ENCODE measurements around the gene CAMTA1. TPM values are rescaled to one million over a fixed set of nuclear protein-coding genes. Genes with fewer than 3 reads are reported as not detected.

The CAMTA1 gene
- total RNA-seq, 1 donor from 2014 or later, result 72.4 TPM

GRCh38 chr1:7630378-7630777 is 845.1 kb downstream of the CAMTA1 start:
- ATAC-seq (no peak), DNase-seq (ENCODE audit: low spot score) (no peak)
- intact Hi-C loops (cut with DNase I), result no loop called here

GRCh38 chr1:7632176-7632575 is 846.9 kb downstream of the CAMTA1 start:
- intact Hi-C loops (cut with DNase I), result no loop called here
- DNase-seq (ENCODE audit: low spot score) (no peak), ATAC-seq (no peak)

GRCh38 chr1:7632681-7633080 is 847.4 kb downstream of the CAMTA1 start:
- ATAC-seq (no peak), DNase-seq (ENCODE audit: low spot score) (no peak)
- intact Hi-C loops (cut with DNase I), result no loop called here

DNA sequence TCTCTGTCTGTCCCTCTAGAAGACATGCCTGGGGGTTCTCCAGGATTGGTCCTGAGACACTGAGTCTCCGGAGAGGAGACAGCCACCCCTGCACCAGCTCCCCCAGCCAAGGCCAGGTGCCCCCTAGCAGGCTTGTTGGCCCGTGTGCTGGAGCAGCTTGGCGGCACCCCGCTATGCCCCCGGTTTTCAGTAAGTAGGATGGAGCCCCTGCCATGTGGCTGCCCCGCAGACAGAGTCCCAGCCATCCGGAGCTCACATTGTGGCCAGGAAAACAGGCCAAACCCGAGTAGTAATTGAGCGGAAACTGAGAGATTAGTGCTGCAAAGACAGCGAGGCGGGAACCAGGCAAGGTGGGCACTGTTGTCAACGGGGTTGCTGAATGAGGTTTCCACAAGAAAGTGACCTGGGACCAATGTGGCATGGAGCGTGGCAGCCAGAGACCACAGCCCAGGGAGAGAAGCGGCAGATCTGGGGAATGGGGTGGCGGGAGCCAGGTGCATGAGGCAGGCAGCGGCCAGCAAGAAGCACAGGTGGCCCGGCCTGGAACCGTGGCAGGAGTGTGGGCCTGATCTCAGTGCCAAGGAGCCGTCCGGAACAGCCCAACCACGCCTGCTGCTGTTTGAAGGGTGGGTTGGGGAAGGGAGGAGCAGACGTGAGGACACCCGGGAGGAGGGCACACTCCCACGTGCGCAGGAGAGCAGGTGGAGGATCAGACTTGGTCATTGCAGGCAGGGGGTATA is 848.4 kb downstream of the CAMTA1 start:
- intact Hi-C loops (cut with DNase I), result no loop called here
- ATAC-seq (no peak), DNase-seq (ENCODE audit: low spot score) (no peak)

DNA sequence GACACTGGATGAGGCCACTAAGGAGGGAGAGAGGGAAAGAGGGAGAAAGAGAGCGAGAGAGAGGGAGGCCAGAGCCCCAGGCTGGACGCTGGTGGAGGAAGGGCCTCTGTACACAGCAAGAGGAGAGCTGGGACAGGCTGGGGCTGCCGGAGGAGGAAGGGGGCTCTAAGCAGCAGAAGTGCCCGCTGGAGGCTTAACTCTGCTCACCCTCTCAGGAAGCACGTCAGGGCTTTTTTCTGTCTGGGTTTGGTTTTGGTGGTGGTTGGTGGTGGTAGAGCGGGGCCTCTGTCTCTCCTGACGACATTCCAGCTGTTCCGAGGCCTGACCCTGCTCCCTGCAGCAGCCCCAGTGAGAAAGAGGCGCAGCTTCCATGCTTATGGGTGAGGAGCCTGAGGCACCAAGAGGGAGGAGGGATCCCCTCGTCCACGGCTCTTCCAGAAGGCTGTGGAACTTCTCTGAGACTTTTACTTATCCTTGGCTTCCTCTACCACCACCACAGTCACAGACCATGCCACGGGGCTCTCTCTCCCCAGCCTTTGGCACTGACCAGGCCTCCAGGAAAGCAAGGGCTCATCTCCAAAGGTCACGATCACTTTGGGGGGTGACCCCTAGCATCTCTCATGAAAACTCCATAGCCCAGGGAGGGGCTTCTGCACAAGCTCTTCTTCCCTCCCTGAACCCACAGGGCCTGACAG is 849.4 kb downstream of the CAMTA1 start:
- intact Hi-C loops (cut with DNase I), result no loop called here
- ATAC-seq (no peak), DNase-seq (ENCODE audit: low spot score) (no peak)

GRCh38 chr1:7636795-7637526 is 851.7 kb downstream of the CAMTA1 start:
- no peak for DNase-seq (ENCODE audit: low spot score)
- intact Hi-C loops (cut with DNase I), result no loop called here
- no peak for ATAC-seq

DNA sequence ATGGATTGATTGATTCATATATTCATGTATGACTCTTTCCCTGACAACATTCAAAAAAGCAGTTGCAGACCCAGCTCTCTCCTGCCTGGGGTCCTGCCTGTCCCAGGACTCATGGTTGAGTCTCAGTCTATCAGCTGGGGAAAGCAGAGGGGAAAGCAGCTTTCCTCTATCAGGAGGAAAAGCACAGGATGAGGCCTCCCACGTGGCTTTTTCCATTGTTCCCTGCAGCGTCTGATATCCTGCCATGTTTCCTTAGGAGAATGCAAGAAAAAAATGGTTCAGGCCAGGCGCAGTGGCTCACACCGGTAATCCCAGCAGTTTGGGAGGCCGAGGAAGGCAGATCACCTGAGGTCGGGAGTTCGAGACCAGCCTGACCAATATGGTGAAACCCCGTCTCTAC is 852.8 kb downstream of the CAMTA1 start:
- DNase-seq (ENCODE audit: low spot score) (no peak), ATAC-seq (no peak)
- intact Hi-C loops (cut with DNase I), result no loop called here

DNA sequence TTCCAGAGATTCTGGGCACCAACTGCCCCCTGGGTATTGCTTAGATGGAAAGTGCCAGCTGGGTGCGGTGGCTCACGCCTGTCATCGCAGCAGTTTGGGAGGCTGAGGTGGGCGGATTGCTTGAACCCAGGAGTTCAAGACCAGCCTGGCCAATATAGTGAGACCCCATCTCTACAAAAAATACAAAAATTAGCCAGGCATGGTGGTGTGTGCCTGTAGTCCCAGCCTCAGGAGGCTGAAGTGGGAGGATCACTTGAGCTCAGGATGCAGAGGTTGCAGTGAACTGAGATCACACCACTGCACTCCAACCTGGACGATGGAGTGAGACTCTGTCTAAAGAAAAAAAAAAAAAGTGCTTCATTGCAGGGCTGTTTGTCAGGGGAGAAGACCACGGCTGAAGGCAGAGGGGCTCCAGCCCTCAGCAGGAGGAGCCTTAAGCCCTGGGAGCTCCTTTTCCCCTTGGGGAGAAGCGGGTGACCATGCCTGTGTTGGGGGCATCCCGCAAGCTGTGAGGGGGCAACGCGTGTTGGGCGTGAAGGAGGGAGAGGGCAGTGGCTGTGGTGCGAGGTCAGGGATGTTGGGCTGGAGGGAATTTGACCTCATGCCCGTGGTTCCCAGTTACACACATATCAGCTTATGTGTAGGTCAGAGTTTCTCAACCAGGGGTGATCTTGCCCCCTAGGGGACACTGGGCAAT is 854.3 kb downstream of the CAMTA1 start:
- no peak for DNase-seq (ENCODE audit: low spot score)
- ATAC-seq, result no peak
- intact Hi-C loops (cut with DNase I), result loop anchor here (10.0 kb wide), 1 partner anchor 925 kb away; no protein-coding TSS in a partner anchor

DNA sequence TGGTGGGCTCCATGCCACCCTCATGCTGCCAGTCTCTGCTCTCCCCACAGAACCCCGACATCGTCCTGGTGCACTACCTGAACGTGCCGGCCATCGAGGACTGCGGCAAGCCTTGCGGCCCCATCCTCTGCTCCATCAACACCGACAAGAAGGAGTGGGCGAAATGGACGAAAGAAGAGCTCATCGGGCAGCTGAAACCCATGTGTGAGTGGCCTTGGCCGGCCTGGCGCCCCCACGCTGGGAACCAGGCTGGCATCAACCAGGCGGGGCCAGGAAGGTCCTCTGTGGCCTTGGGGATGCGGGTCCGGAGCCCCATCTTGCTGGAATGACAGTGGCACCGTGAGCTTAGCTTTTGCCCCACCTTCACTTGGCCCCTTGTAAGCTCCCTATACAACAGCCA is 855.1 kb downstream of the CAMTA1 start:
- intact Hi-C loops (cut with DNase I), result loop anchor here (10.0 kb wide), 1 partner anchor 926 kb away; no protein-coding TSS in a partner anchor
- DNase-seq (ENCODE audit: low spot score), result no peak
- ATAC-seq, result no peak

GRCh38 chr1:7640920-7641585 is 855.8 kb downstream of the CAMTA1 start:
- DNase-seq (ENCODE audit: low spot score), result no peak
- intact Hi-C loops (cut with DNase I), result loop anchor here (10.0 kb wide), 1 partner anchor 926 kb away; no protein-coding TSS in a partner anchor
- ATAC-seq, result no peak

DNA sequence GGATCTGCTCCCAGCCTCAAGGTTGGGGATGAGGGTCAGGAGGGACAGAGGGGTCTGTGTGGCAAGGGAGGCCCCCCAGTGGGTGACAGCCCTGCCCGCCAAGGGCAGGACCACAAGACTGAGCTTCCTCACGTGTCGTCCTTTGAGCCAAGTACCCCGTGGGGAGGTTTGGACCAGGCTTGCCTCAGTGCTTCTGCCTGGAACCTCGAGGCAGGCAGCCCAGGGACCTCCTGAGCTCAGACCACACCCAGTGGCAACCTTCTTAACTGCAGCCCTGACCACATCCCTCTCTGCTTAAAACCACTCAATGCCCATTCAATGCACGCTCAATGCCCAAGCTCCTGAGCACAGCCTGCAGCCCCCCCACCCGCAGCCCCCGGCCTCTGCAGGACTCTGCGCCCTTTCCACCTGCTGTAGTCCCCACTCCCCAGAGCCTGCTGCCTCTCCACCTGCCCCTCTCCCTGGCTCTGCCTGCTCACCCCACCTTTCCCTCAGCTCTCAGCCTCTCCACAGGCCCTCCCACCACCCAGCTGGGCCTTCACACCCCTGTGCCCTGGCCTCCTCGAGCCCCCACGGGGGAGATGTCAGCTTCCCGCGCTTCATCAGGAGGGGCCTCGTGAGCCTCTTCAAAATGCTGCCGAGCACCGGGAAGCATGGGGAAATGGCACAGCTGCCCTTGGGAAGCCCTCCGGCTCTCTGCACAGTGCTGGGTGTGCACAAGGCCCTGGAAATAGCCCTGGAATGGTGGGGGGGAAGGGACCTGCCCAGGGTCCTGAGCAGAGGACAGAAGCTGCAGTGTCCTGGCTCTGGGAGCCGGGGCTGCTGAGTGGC is 856.5 kb downstream of the CAMTA1 start:
- DNase-seq (ENCODE audit: low spot score) (no peak), ATAC-seq (no peak)
- intact Hi-C loops (cut with DNase I), result loop anchor here (10.0 kb wide), 1 partner anchor 927 kb away; no protein-coding TSS in a partner anchor

- DNase-seq (ENCODE audit: low spot score) (no peak), ATAC-seq (no peak)
- intact Hi-C loops (cut with DNase I), result loop anchor here (10.0 kb wide), 1 partner anchor 928 kb away; no protein-coding TSS in a partner anchor
Measured at GRCh38 chr1:7642418-7642704, 857.1 kb downstream of the CAMTA1 start.

GRCh38 chr1:7642781-7643529 is 857.7 kb downstream of the CAMTA1 start:
- DNase-seq (ENCODE audit: low spot score) (no peak), ATAC-seq (no peak)
- intact Hi-C loops (cut with DNase I), result loop anchor here (10.0 kb wide), 1 partner anchor 928 kb away; no protein-coding TSS in a partner anchor

DNA sequence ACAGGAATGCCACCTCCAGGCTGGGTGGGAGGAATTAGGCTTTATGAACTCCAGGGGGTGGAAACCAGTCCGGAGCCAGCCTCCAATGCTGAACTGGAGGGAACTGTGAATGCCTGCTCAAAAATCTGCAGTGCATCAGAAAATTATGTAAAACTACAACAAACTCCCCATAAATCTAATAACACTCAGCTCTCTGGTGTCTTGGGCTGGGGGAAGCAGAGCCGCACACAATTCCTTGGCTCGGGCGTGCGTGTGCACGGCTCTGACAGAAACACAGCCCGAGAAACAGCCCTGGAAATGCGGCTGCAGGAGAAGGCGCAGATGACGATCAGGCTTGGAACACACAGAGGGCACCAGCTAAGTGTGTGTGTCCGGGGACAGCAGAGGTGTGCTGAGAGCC is 858.3 kb downstream of the CAMTA1 start:
- intact Hi-C loops (cut with DNase I), result loop anchor here (10.0 kb wide), 1 partner anchor 929 kb away; no protein-coding TSS in a partner anchor
- ATAC-seq, result no peak
- no peak for DNase-seq (ENCODE audit: low spot score)

DNA sequence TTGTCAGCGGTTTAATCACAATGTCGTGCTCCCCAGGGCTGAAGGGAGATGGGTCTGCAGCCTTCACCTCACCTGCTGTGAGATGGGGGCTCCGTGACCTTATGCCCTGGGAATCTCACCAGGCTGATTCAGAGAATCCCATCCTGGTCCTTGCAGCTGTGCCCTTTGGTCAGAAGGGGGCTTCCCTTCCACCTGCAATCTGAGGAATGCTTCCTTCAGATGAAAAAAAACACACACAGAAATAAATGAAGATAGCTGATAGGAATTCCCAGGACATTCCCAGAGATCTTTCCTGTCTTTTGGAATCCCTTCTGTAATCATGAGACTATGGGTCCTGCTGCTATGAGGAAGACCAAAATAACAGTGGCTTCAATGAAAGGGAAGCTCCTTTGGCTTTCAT is 858.8 kb downstream of the CAMTA1 start:
- intact Hi-C loops (cut with DNase I), result loop anchor here (10.0 kb wide), 1 partner anchor 929 kb away; no protein-coding TSS in a partner anchor
- ATAC-seq (no peak), DNase-seq (ENCODE audit: low spot score) (no peak)

- ATAC-seq, result no peak
- DNase-seq (ENCODE audit: low spot score), result no peak
- intact Hi-C loops (cut with DNase I), result loop anchor here (5.0 to 10.0 kb wide), 2 partner anchors 193 to 930 kb away; no protein-coding TSS in a partner anchor
Measured at GRCh38 chr1:7644961-7645750, 859.9 kb downstream of the CAMTA1 start.

Measured in sciatic nerve (tissue), 2 donors.